ENCODE results near the gene SMAD2.

DNA sequence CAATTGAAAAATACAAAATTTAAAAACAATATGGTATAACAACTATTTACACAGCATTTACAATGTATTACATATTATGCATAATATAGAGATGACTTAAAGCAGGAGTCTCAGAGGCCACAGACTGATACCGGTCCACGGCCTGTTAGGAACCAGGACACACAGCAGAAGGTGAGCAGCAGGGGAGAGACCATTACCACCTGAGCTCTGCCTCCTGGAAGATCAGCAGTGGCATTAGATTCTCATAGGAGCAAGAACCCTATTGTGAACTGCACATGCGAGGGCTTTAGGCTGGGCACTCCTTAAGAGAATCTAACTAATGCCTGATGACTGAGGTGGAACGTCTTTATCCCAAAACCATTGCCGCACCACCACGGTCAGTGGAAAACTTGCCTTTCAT lies 58.0 kb downstream of the SMAD2 start:
- TF ChIP-seq CTCF (IDR thresholded peaks at IDR 0.05) (no peak), POLR2A (IDR thresholded peaks at IDR 0.05) (no peak)
